ENCODE measurements around the gene TMUB2. TPM values are rescaled to one million over a fixed set of nuclear protein-coding genes. Genes with fewer than 3 reads are reported as not detected.

Gene TMUB2
- polyA plus RNA-seq, 4 donors: 43.6 to 54.2 (median 46.4) TPM

GRCh38 chr17:44200478-44201155 lies 13.8 kb downstream of the TMUB2 start:
- DNase-seq (ENCODE audit: low read depth in 4 of 4, low spot score in 3 of 4): no peak

- no peak for DNase-seq (ENCODE audit: low read depth in 4 of 4, low spot score in 3 of 4)
Observed at GRCh38 chr17:44202756-44203155, 16.0 kb downstream of the TMUB2 start.

- peak in 2 of 4 donors; percentile 14 to 23 for DNase-seq (ENCODE audit: low read depth in 4 of 4, low spot score in 3 of 4)
Observed at GRCh38 chr17:44203731-44204440, 17.1 kb downstream of the TMUB2 start.

- DNase-seq (ENCODE audit: low read depth in 4 of 4, low spot score in 3 of 4): no peak
Observed at GRCh38 chr17:44204441-44204882, 17.7 kb downstream of the TMUB2 start.

GRCh38 chr17:44205962-44206824 lies 19.4 kb downstream of the TMUB2 start:
- DNase-seq (ENCODE audit: low read depth in 4 of 4, low spot score in 3 of 4): no peak

- no peak for DNase-seq (ENCODE audit: low read depth in 4 of 4, low spot score in 3 of 4)
Observed at GRCh38 chr17:44206825-44207155, 20.0 kb downstream of the TMUB2 start.

- no peak for DNase-seq (ENCODE audit: low read depth in 4 of 4, low spot score in 3 of 4)
Observed at GRCh38 chr17:44207319-44207718, 20.5 kb downstream of the TMUB2 start.

GRCh38 chr17:44207743-44208142 lies 21.0 kb downstream of the TMUB2 start:
- DNase-seq (ENCODE audit: low read depth in 4 of 4, low spot score in 3 of 4): no peak

- no peak for DNase-seq (ENCODE audit: low read depth in 4 of 4, low spot score in 3 of 4)
Observed at GRCh38 chr17:44209786-44210341, 23.1 kb downstream of the TMUB2 start.

GRCh38 chr17:44210342-44211192 lies 23.8 kb downstream of the TMUB2 start:
- DNase-seq (ENCODE audit: low read depth in 4 of 4, low spot score in 3 of 4): peak in 2 of 4 donors; percentile 59 to 71

GRCh38 chr17:44211281-44212265 lies 24.8 kb downstream of the TMUB2 start:
- no peak for DNase-seq (ENCODE audit: low read depth in 4 of 4, low spot score in 3 of 4)

GRCh38 chr17:44212507-44213402 lies 26.0 kb downstream of the TMUB2 start:
- no peak for DNase-seq (ENCODE audit: low read depth in 4 of 4, low spot score in 3 of 4)

GRCh38 chr17:44213403-44214229 lies 26.8 kb downstream of the TMUB2 start:
- DNase-seq (ENCODE audit: low read depth in 4 of 4, low spot score in 3 of 4): no peak

- DNase-seq (ENCODE audit: low read depth in 4 of 4, low spot score in 3 of 4): no peak
Observed at GRCh38 chr17:44214230-44214494, 27.4 kb downstream of the TMUB2 start.

GRCh38 chr17:44214896-44215295 lies 28.1 kb downstream of the TMUB2 start:
- DNase-seq (ENCODE audit: low read depth in 4 of 4, low spot score in 3 of 4): no peak

- DNase-seq (ENCODE audit: low read depth in 4 of 4, low spot score in 3 of 4): no peak
Observed at GRCh38 chr17:44216173-44216572, 29.4 kb downstream of the TMUB2 start.

GRCh38 chr17:44216694-44217093 lies 29.9 kb downstream of the TMUB2 start:
- DNase-seq (ENCODE audit: low read depth in 4 of 4, low spot score in 3 of 4): no peak
